Progenitor cell of endocrine pancreas (in vitro differentiated cells): ENCODE measurements around the gene SSNA1. TPM values are rescaled to one million over a fixed set of nuclear protein-coding genes. Genes with fewer than 3 reads are reported as not detected.

Experiments used
- DNase-seq: peaks from one replicate; pipeline ENCODE4 v3.0.0; 2021; ENCODE audit warnings: low spot score; ENCODE audit not compliant: unreplicated experiment
- H3K27ac Mint-ChIP-seq: 2 replicates; pipeline ENCODE4 v1.8.0; 2021; ENCODE audit warnings: mild to moderate bottlenecking, moderate library complexity, mixed read lengths
- H3K27me3 Mint-ChIP-seq: 2 replicates; pipeline ENCODE4 v1.8.0; 2021; ENCODE audit warnings: mixed read lengths
- H3K36me3 Mint-ChIP-seq: 2 replicates; pipeline ENCODE4 v1.8.0; 2022; ENCODE audit warnings: mixed read lengths; ENCODE audit not compliant: insufficient read depth
- H3K4me1 Mint-ChIP-seq: 2 replicates; pipeline ENCODE4 v1.8.0; 2021; ENCODE audit warnings: low read depth, mixed read lengths
- H3K4me3 Mint-ChIP-seq: 2 replicates; pipeline ENCODE4 v1.8.0; 2021; ENCODE audit warnings: low read depth, mild to moderate bottlenecking, moderate library complexity, mixed read lengths
- H3K9me3 Mint-ChIP-seq: 2 replicates; pipeline ENCODE4 v1.8.0; 2021; ENCODE audit warnings: low read depth, mixed read lengths
- CTCF ChIP-seq: fragments of 200-600 bp; sonication (generic); IDR thresholded peaks from one replicate; pipeline ENCODE4 v1.5.0; 2021; ENCODE audit warnings: antibody characterized with exemption, mild to moderate bottlenecking; ENCODE audit not compliant: unreplicated experiment
- total RNA-seq: library from RNA; stranded (reverse); gene quantifications from 2 replicates; pipeline ENCODE4 v1.2.1, GENCODE V29; 2021

SSNA1 gene
- total RNA-seq, 1 donor from 2014 or later, result 52.5 TPM

- Mint-ChIP-seq H3K36me3 (peaks cover 4% of the 10 kb centered on the region), H3K4me1 (no peaks in the 10 kb centered on the region), H3K27me3 (peaks cover 23% of the 10 kb centered on the region), H3K4me3 (no peak overlapping the region), H3K9me3 (no peaks in the 10 kb centered on the region), H3K27ac (no peak overlapping the region)
- no peak for DNase-seq
- no peak for TF ChIP-seq CTCF
These were observed 15.3 kb upstream of the SSNA1 start for GRCh38 chr9:137172901-137173795.

- DNase-seq, result no peak
- peaks cover 23% of the 10 kb centered on the region for H3K27me3 Mint-ChIP-seq
- no peaks in the 10 kb centered on the region for H3K9me3 Mint-ChIP-seq
- H3K4me3 Mint-ChIP-seq, result no peak overlapping the region
- peaks cover 4% of the 10 kb centered on the region for H3K36me3 Mint-ChIP-seq
- H3K27ac Mint-ChIP-seq, result no peak overlapping the region
- TF ChIP-seq CTCF, result no peak
- no peaks in the 10 kb centered on the region for H3K4me1 Mint-ChIP-seq
These were observed 14.4 kb upstream of the SSNA1 start for GRCh38 chr9:137173796-137174664.

GRCh38 chr9:137174722-137175293 lies 13.7 kb upstream of the SSNA1 start:
- Mint-ChIP-seq H3K9me3 (no peaks in the 10 kb centered on the region), H3K36me3 (peaks cover 4% of the 10 kb centered on the region), H3K4me3 (no peak overlapping the region), H3K27ac (no peak overlapping the region), H3K4me1 (no peaks in the 10 kb centered on the region), H3K27me3 (peaks cover 23% of the 10 kb centered on the region)
- TF ChIP-seq CTCF, result peak; percentile 20
- no peak for DNase-seq

- Mint-ChIP-seq H3K27ac (no peak overlapping the region), H3K9me3 (no peaks in the 10 kb centered on the region), H3K27me3 (peaks cover 18% of the 10 kb centered on the region), H3K4me3 (no peak overlapping the region), H3K36me3 (peaks cover 4% of the 10 kb centered on the region), H3K4me1 (no peaks in the 10 kb centered on the region)
- peak; percentile 7 for TF ChIP-seq CTCF
- no peak for DNase-seq
These were observed 13.0 kb upstream of the SSNA1 start for GRCh38 chr9:137175345-137175961.
